ENCODE data around the gene RALGAPB. TPM values are rescaled to one million over a fixed set of nuclear protein-coding genes. Genes with fewer than 3 reads are reported as not detected.
"Not testable (repeated sequence)": the region's sequence is repeated elsewhere in the genome, so short reads cannot be mapped to it uniquely, and the experiment has no call there.

Gene RALGAPB
- total RNA-seq, 1 donor from 2014 or later, result 29.1 TPM

DNA sequence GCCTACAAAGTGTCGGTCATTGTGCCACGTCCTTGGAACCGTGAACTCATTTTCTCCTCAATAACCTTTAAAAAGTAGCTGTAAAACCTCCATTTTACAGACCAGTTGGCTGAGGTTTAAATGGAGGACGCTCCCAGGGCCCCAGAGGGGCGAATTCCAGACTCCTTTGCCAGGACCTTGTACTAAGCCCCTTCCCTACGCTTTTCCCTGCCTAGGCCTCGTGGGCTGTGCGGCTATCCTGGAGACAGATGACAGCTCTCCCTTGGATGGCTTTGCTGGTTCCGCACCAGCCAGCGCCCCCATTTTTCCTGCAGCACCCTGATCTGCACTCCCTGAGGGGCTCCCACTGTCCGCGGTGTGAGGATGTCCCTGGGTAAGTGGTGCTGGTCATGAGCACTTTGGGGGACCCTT is 25.4 kb upstream of the RALGAPB start:
- DNase-seq, result no peak

DNA sequence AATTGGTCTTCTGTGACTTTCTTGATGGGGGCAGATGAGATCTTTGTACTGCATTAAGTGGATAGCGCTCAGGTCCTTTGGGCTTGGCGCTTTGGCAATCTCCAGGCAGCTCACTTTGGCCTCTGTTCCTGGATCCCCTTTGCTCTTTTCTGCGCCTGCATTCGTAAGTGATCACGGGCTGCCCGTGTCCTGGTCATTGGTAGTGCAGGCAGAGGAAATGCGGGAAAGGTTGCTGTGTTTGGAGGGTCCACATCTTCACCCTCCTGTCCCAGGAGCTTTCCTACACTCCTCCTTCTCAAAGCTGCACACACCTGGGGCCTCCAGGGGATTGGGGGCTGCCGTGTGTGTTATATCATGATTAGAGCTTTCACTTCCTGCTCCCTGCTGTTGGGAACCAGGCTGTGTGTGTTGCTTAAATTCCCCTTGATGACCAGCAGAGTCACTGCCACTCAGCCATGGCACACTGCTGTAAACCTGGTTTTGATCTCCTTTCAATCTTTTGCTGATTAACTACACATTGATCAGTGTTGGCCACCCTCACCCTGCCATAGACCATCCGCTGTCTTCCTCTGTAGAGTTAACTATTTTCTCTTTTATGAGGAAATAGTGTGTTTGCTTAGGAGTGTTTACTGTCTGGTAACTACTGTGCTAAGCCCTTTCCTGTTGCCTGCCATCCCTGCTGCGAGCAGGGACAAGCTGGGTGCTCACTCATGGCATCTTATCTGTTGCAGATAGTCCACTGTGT is 24.5 kb upstream of the RALGAPB start:
- peak; percentile 45 for DNase-seq

DNA sequence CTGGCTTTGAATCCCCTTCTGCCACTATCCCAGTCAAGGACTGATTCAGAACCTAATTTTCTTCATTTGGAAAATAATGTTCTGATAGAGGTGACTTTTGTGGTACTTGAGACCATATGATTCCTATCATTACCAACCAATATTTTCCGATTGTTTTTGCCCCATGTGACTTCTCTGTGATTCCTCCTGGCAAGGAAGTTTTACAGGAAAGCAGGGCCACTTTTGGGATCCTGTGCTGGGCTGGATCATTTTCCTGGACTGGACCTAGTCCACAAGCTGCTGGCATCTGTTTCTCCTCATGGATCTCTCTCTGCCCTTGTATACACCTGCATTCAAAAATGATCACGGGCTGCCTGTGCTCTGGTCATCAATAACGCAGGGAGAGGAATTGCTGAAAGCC is 23.6 kb upstream of the RALGAPB start:
- DNase-seq, result peak; percentile 55

DNA sequence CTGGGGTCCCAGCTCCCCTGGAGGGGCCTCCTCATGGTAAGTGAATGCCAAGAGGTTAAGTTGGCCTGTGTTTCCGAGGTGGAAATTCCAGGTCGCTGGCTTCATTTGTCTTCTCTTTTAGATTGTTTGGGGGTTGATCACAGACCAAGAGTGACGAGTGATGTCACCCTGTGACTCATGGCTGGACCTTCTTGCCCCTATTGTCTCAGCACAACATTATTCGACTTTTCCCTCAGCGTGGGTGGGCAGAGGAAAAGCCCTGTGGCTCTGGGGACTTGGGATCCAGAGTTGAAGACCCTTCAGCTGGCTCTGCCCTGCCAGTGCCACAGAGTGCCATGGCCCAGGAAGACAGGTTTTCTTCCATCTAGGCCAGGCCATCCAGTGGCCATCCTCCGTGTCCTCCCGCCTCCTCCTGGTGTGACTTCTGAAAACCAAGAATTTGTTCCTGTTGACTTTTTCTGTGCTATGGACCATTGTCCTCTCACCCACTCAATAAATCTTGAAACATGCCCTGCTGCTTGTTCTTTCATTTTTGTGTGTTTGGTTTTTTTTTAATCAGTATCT is 22.1 kb upstream of the RALGAPB start:
- DNase-seq, result peak; percentile 93

DNA sequence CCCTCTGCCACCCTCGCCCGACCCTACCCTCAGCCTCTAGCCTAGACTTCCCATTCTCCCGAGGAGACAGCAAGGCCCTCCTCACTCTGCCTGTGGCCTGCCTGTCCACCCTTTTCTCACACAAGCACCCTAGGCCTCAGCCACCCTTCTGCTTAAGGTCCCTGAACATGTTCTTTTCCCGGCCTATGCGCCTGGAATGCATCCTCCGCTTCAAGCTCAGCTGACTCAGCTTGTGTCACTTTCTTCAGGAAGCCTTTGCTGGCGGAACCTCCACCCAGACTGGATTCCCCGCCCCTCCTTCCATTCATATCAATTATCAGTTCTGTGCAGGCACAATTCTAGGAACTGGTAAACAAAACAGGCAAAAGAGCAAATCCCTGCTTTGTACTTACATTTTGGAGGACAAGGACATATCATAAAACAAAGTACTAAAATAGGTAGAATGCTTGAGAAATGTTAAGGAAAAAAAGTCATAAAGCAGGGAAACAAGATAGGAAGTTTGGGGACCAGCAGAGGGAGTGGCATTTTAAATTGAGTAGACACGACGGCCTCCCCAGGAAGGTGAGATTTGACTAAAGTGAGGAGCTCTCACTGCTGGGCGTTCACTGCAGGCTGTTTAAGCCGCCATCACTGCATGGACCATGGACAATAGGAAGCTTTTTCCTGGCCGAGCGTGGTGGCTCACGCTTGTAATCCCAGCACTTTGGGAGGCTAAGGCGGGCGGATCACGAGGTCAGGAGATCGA is 19.6 kb upstream of the RALGAPB start:
- DNase-seq, result peak; percentile 82

DNA sequence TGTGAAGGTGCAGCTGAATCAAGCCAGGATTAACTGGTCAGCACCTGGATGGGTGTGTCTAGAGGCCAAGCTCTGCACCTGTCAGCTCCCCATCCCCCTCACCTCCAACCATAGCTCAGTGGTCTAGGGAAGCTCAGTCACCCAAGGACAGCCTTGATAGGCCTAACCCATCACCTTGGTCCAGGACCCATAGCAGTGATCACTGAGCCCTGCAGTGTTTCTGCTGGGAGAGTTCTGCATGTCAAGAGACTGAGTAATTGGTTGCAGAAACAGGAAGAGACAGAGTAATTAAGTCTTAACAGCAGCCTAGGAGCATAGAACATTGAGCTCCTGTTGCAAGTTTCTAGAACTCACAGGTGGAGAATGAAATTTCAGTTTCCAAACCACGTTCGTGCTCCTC is 18.7 kb upstream of the RALGAPB start:
- peak; percentile 18 for DNase-seq

DNA sequence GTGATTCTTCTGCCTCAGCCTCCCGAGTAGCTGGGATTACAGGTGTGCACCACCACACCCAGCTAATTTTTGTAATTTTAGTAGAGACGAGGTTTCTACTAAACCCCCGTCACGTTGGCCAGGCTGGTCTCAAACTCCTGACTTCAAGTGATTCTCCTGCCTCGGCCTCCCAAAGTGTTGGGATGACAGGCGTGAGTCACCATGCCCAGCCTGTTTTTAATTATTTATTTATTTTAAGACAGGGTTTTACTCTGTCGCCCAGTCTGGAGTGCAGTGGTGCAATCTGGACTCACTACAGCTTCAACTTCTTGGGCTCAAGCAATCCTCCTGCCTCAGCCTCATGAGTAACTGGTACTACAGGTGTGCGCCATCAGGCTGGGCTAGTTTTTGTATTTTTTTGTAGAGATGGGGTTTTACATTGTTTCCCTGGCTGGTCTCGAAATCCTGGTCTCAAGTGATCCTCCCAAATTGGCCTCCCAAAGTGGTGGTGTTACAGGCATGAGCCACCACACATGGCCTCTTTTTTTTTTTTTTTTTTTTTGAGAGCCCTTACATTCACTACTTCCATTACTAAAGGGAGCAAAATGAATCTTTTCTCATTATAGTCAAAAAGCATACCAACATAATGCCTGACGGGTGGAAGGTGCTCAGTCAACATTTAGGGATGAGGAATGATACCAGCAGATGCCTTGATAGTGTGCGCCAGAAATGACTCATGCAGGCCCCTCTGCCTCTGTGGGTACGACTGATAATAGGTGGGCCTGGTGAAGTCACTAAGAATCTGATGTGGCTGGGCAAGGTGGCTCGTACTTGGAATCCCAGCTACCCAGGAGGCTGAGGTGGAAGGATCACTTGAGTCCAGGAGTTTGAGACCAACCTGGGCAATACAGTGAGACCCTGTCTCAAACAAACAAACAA is 17.8 kb upstream of the RALGAPB start:
- DNase-seq, result no peak

DNA sequence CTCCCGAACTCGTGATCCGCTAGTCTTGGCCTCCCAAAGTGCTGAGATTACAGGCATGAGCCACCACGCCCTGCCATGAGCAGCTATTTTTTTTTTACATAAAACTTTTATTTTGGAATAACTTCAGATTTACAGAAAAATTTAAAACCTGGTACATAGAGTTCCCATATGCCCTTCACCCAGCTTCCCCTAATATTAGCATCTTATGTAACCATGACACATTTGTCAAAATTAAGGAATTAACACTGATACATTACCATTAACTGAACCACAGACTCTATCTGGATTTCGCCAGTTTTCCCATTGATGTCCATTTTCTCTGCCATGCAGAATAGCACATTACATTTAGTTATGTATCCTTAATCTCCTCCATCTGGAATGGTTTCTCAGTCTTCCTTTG is 14.3 kb upstream of the RALGAPB start:
- DNase-seq, result no peak

DNA sequence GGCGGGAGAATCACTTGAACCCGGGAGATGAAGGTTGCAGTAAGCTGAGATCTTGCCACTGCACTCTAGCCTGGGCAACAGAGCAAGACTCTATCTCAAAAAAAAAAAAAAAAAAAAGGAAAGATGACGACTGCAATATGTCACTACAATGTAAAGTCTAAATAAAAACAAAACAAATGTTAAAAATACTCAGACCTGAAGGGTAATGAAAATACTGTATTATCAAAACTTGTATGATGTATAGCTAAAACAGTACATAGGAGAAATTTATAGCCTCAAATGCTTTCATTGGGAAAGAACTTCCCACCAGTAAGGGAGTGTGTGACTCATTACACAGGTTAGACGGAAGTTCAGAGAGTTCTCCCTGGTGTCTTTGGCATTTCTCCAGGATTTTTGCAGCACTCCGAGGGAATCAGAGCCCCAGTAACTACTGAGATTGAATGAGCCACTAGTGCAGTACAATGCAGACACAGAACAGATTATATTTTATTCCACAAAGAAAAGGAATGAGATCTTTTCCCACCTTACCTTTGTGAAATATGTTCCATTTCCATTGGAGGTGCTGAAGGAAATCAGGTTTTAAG is 12.5 kb upstream of the RALGAPB start:
- peak; percentile 94 for DNase-seq

DNA sequence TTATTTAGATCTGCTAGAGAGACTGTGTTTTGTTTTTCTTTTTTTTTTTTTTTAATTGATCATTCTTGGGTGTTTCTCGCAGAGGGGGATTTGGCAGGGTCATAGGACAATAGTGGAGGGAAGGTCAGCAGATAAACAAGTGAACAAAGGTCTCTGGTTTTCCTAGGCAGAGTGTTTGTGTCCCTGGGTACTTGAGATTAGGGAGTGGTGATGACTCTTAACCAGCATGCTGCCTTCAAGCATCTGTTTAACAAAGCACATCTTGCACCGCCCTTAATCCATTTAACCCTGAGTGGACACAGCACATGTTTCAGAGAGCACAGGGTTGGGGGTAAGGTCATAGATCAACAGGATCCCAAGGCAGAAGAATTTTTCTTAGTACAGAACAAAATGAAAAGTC is 12.0 kb upstream of the RALGAPB start:
- not testable (repeated sequence) for DNase-seq

DNA sequence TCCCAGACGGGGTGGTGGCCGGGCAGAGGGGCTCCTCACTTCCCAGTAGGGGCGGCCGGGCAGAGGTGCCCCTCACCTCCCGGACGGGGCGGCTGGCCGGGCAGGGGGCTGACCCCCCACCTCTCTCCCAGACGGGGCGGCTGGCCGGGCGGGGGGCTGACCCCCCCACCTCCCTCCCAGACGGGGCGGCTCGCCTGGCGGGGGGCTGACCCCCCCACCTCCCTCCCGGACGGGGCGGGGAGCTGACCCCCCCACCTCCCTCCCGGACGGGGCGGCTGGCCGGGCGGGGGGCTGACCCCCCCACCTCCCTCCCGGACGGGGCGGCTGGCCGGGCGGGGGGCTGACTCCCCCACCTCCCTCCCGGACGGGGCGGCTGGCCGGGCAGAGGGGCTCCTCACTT is 11.5 kb upstream of the RALGAPB start:
- not testable (repeated sequence) for DNase-seq

DNA sequence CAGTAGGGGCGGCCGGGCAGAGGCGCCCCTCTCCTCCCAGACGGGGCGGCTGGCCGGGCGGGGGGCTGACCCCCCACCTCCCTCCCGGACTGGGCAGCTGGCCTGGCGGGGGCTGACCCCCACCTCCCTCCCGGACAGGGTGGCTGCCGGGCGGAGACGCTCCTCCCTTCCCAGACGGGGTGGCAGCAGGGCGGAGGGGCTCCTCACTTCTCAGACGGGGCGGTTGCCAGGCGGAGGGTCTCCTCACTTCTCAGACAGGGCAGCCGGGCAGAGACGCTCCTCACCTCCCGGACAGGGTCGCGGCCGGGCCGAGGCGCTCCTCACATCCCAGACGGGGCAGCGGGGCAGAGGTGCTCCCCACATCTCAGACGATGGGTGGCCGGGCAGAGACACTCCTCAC is 11.1 kb upstream of the RALGAPB start:
- not testable (repeated sequence) for DNase-seq

DNA sequence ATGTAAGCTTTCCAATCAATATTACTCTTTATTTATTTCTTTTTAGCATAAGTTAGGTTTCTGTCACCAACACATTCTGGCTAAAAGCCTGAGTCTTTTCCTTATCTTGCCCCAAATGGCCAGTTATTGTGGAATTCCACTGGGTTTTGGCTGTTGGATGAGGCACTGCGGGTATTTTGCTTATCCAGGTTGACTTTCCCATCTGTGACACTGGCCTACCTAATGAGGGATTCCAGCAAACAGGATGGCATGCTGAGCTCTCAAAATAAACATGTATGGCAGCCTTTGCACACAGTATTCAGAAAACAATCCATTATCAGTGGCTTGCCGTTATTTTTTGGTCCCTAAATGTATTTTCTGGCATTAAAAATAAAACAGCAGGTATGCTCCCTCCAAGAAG is 6.5 kb upstream of the RALGAPB start:
- no peak for DNase-seq

DNA sequence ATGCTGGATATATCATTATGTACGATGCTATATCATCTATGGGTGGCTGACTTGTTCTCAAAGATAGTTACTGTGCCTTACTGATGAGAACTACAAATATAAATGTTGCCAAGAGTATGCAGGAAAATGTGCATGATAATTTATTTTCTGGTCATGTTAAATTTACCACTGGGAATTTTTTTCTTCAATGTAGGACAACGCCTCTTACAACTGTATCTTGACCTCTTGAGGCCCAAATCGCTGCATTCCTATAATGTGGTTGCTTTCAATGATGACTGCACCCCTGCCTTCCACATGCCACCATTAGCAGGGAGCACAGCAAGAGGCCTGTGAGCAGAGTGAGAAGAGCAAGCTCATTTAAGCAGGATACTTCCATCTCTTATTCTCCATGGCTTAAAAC is 5.7 kb upstream of the RALGAPB start:
- no peak for DNase-seq

DNA sequence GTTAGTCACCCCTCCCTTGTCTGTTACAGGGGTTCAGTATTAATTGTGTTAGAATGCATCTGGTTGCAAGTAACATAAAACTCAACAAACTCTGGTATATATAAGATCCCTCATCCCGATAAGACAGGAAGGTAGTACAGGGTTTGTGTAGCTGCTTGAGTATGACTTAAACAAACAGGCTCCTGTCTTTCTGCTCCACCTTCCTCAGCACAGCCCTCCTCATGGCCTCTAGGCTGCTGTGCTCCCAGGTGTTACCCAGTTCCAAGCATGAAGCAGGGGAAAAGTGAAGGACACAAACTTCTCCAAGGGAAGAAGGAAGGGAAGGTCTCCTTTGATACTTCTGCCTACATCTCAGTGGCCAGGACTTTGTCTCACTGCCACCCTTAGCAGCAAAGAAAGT is 1.4 kb upstream of the RALGAPB start:
- DNase-seq, result no peak

DNA sequence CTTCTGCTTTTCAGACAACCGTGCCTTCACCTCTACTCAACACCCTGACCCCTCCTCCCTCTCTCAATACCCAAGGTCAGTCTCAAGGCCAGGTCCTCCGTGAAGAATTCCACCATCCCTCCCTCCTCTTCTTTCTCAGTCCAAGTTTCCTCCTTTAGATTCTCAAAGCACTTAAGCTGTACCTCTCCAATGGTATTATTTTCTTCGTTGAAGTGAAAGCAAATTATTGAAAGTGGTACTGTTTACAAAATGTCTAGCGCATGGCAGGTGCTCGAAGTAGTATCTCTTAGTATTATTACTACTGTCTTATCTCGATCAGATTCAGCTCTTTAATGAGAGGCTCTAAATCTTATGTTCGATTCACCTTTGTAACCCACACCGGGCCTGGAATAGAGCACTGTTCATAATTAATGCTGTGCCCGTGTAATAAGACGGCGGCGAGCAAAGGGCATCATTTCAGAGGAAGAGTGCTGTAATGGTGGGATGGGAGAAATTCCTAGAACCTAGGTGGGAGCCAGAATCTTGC is 593 bp upstream of the RALGAPB start:
- DNase-seq, result no peak

DNA sequence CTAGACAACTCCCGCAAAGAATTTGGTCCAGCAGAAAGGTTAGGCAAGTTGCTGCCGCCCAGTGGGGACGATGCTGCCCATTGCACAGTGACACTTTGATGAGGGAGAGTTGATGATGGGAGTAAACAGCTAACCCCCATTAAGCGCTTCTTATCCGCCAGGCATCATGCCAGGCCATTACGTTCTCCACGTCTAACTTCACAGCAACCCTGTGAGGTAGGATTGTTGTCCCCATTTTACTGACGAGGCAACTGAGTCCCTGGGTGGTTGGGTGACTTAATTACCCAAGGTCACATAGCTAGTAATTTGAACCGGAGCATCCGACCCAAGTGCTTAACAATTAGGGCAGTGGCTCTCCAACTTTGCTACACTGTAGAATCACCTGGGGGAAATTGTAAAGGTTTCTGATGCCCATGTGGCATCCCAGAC is 738 bp downstream of the RALGAPB start:
- DNase-seq, result no peak

DNA sequence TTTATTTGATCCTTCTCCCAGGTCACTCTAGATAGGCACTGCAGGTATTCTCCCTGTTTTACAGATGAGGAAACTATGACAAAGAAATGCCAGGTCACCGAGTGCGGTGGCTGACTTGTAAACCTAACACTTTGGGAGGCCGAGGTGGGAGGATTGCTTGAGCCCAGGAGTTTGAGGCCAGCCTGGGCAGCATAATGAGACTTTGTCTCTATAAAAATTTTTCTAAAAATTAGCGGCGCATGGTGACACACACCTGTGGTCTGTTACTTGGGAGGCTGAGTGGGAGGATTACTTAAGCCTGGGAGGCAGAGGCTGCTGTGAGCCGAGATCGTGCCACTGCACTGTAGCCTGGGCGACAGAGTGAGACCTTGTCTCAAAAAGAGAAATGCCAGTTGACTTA is 5.1 kb downstream of the RALGAPB start:
- DNase-seq, result no peak

DNA sequence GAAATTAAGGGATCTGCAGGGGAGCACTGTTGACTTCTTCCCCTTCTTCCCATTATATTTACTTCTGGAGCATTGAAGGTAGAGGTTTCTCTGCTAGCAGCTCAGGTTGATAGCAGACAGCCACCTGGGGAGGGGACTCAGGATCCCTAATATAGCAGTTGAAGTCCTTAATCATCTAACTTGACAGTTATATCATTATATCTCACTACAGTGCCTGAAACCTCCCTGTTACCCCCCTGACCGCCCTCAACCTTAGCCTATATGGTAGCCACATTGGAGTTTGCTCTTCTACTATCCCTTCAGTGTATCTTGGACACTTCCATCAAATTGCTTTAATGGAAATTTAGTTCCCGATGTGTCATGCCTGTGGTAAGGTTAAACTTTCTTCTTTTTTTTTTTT is 7.0 kb downstream of the RALGAPB start:
- no peak for DNase-seq

DNA sequence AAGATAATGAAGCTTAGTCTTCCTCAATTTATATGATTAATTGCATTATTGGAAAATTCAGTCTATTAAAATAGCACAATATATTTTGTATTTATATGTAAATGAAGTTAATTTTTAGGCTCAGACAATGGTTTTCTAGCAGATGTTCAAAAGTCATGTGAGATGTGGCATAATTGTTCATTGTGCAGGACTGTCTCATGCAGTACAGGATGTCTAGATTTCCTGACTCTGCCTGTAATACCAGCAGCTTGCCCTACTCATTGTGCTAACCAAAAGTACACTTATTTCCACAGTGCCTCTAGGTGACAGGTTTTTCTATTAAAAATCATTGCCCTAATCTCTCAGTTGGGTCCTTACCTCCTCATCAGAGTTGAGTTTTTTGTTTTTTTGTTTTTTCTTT is 12.4 kb downstream of the RALGAPB start:
- peak; percentile 84 for DNase-seq

DNA sequence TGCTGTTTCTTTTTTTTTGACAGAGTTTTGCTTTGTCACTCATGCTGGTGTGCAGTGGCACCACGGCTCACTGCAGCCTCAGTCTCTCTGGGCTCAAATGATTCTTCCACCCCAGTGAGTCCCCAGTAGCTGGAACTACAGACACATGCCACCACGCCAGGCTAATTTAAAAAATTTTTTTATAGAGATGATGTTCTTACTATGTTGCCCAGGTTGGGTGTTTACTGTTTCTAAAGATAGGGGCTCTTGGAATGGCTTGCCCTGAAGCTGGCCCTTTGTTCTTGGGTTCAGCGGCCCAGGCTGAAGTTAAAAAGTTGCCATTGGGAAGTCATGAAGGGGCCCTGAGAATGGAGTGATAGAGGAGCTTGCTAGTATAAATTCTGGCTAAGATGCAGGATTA is 16.5 kb downstream of the RALGAPB start:
- DNase-seq, result no peak

DNA sequence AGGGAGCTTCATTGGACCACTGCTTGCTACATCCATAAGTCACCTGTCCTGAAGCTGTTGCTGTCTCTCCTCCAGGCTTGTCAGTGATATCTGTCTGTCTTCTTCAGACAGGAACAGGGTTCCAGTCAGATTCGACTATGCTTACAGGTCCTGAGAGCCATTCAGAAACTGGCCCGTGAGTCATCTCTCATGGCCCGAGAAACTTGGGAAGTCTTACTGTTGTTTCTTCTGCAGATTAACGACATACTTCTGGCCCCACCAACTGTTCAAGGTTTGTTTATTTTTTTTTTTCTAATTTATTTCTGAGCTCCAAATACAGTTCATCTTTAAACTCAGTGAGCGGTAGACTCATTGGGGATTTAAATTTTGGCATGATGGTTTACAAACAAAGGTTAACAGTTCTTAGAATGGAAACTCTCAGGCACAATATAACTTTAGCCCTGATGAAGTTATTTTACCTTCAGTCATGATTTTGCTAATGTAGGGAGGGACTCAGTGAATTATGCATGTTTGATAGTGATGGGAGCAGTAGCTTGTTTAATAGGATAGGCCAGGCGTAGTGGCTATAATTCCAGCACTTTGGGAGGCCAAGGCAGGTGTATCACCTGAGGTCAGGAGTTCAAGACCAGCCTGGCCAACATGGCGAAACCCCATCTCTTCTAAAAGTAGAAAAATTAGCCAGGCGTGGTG is 24.7 kb downstream of the RALGAPB start:
- DNase-seq, result no peak

Measured in dermis blood vessel endothelial cell (primary cell).